HTR-8/SVneo (cell line): Measurements from ENCODE around the gene GFOD1.
"Not testable (repeated sequence)": the region's sequence is repeated elsewhere in the genome, so short reads cannot be mapped to it uniquely, and the experiment has no call there.

ENCODE experiments used
- DNase-seq: peaks from one replicate; pipeline ENCODE4 v3.0.0; 2011; ENCODE audit warnings: low spot score, mixed read lengths; ENCODE audit not compliant: insufficient read length
- FAIRE-seq: peaks from 2 replicates; lab custom pipeline; 2011; peaks lifted over from hg19 to GRCh38; lab: Jason Lieb, UNC

GFOD1 gene

GRCh38 chr6:13512900-13513299, 25.5 kb upstream of the GFOD1 start:
- DNase-seq, result no peak
- FAIRE-seq, result no peak

GRCh38 chr6:13511913-13512717, 24.7 kb upstream of the GFOD1 start:
- DNase-seq, result no peak
- FAIRE-seq, result no peak

GRCh38 chr6:13511141-13511571, 23.8 kb upstream of the GFOD1 start:
- FAIRE-seq, result not testable (repeated sequence)

GRCh38 chr6:13510433-13510832, 23.0 kb upstream of the GFOD1 start:
- not testable (repeated sequence) for FAIRE-seq, DNase-seq

More at GRCh38 chr6:13511141-13511571, 23.8 kb upstream of the GFOD1 start:
- DNase-seq, result not testable (repeated sequence)

- DNase-seq (no peak), FAIRE-seq (no peak)
Observed at GRCh38 chr6:13508711-13509705, 21.6 kb upstream of the GFOD1 start.

GRCh38 chr6:13507306-13507860, 20.0 kb upstream of the GFOD1 start:
- FAIRE-seq (no peak), DNase-seq (no peak)

GRCh38 chr6:13505345-13505734, 17.9 kb upstream of the GFOD1 start:
- FAIRE-seq, result no peak

GRCh38 chr6:13504611-13505344, 17.4 kb upstream of the GFOD1 start:
- DNase-seq, result no peak
- no peak for FAIRE-seq

More at GRCh38 chr6:13505345-13505734, 17.9 kb upstream of the GFOD1 start:
- DNase-seq, result no peak

- FAIRE-seq, result no peak
Observed at GRCh38 chr6:13500915-13501314, 13.5 kb upstream of the GFOD1 start.

GRCh38 chr6:13500264-13500663, 12.9 kb upstream of the GFOD1 start:
- FAIRE-seq (peak; percentile 31), DNase-seq (no peak)

More at GRCh38 chr6:13500915-13501314, 13.5 kb upstream of the GFOD1 start:
- DNase-seq, result no peak

- no peak for FAIRE-seq
- DNase-seq, result peak; percentile 27
Observed at GRCh38 chr6:13496513-13497190, 9.3 kb upstream of the GFOD1 start.

GRCh38 chr6:13495818-13496217, 8.4 kb upstream of the GFOD1 start:
- no peak for DNase-seq
- no peak for FAIRE-seq

GRCh38 chr6:13495112-13495776, 7.8 kb upstream of the GFOD1 start:
- FAIRE-seq (no peak), DNase-seq (no peak)

- FAIRE-seq, result no peak
- no peak for DNase-seq
Observed at GRCh38 chr6:13494137-13494536, 6.7 kb upstream of the GFOD1 start.

GRCh38 chr6:13493147-13493546, 5.7 kb upstream of the GFOD1 start:
- DNase-seq, result no peak
- no peak for FAIRE-seq

- FAIRE-seq (no peak), DNase-seq (no peak)
Observed at GRCh38 chr6:13492357-13492756, 5.0 kb upstream of the GFOD1 start.

GRCh38 chr6:13491538-13491937, 4.1 kb upstream of the GFOD1 start:
- FAIRE-seq (no peak), DNase-seq (no peak)

- FAIRE-seq, result no peak
Observed at GRCh38 chr6:13490402-13490801, 3.0 kb upstream of the GFOD1 start.

GRCh38 chr6:13488896-13489237, 1.5 kb upstream of the GFOD1 start:
- DNase-seq (no peak), FAIRE-seq (no peak)

More at GRCh38 chr6:13490402-13490801, 3.0 kb upstream of the GFOD1 start:
- no peak for DNase-seq
